Measurements from ENCODE around the gene TBC1D5. TPM values are rescaled to one million over a fixed set of nuclear protein-coding genes. Genes with fewer than 3 reads are reported as not detected.

TBC1D5 gene
- total RNA-seq, 1 experiment from 2014 or later: 30.4 TPM

- no peak overlapping the region for H3K27ac ChIP-seq (ENCODE audit: low read length)
- no TSS peak for BruUV-seq (replicated peaks)
- no peaks in the 10 kb centered on the region for H3K4me1 ChIP-seq (ENCODE audit: control insufficient read depth, insufficient read depth, low read length)
- ChIA-PET POLR2A (no interaction called here), CTCF (no interaction called here)
- no peaks in the 10 kb centered on the region for H3K9me3 ChIP-seq (ENCODE audit: control insufficient read depth, insufficient read depth, low read depth, low read length)
- in situ Hi-C loops (cut with HindIII; ENCODE audit: low pct_unique_long_range_greater_than_20kb, low sequenced_read_pairs): no loop called here
- H3K36me3 ChIP-seq (ENCODE audit: control insufficient read depth, insufficient read depth, low read length): no peaks in the 10 kb centered on the region
- H3K27me3 ChIP-seq (ENCODE audit: control insufficient read depth, insufficient read depth, low read length): no peaks in the 10 kb centered on the region
- intact Hi-C loops (cut with micrococcal nuclease; ENCODE audit: unreplicated experiment): no loop called here
- TF ChIP-seq POLR2AphosphoS5 (IDR thresholded peaks at IDR 0.05; ENCODE audit: low read depth, low read length): no peak
- no peak for TF ChIP-seq TCF7L2 (IDR thresholded peaks at IDR 0.05; ENCODE audit: low read depth, low read length)
- TF ChIP-seq SIN3A (IDR thresholded peaks at IDR 0.05; ENCODE audit: borderline replicate concordance, insufficient read depth, low read depth, low read length): no peak
- no peak for TF ChIP-seq REST (IDR thresholded peaks at IDR 0.05; ENCODE audit: insufficient read depth in 1 of 2, low read depth in 2 of 2, low read length in 1 of 2)
- no peak for TF ChIP-seq CTCF (IDR thresholded peaks at IDR 0.05)
- DNase-seq (ENCODE audit: low read depth, low spot score): no peak
- no peak for ATAC-seq
- no peak overlapping the region for H3K4me3 ChIP-seq (ENCODE audit: low read depth in 2 of 2, low read length in 2 of 2)
Observed at GRCh38 chr3:17387108-17387507, 355.3 kb downstream of the TBC1D5 start.

GRCh38 chr3:17386432-17386831, 356.0 kb downstream of the TBC1D5 start:
- ChIA-PET CTCF (no interaction called here), POLR2A (no interaction called here)
- no peak overlapping the region for H3K27ac ChIP-seq (ENCODE audit: low read length)
- no peaks in the 10 kb centered on the region for H3K27me3 ChIP-seq (ENCODE audit: control insufficient read depth, insufficient read depth, low read length)
- no peak for TF ChIP-seq TCF7L2 (IDR thresholded peaks at IDR 0.05; ENCODE audit: low read depth, low read length)
- no peak for TF ChIP-seq SIN3A (IDR thresholded peaks at IDR 0.05; ENCODE audit: borderline replicate concordance, insufficient read depth, low read depth, low read length)
- no peak for TF ChIP-seq POLR2AphosphoS5 (IDR thresholded peaks at IDR 0.05; ENCODE audit: low read depth, low read length)
- no peak for TF ChIP-seq CTCF (IDR thresholded peaks at IDR 0.05)
- TF ChIP-seq REST (IDR thresholded peaks at IDR 0.05; ENCODE audit: insufficient read depth in 1 of 2, low read depth in 2 of 2, low read length in 1 of 2): no peak
- BruUV-seq (replicated peaks): no TSS peak
- DNase-seq (ENCODE audit: low read depth, low spot score): no peak
- no peaks in the 10 kb centered on the region for H3K36me3 ChIP-seq (ENCODE audit: control insufficient read depth, insufficient read depth, low read length)
- ATAC-seq: no peak
- H3K9me3 ChIP-seq (ENCODE audit: control insufficient read depth, insufficient read depth, low read depth, low read length): no peaks in the 10 kb centered on the region
- intact Hi-C loops (cut with micrococcal nuclease; ENCODE audit: unreplicated experiment): no loop called here
- H3K4me3 ChIP-seq (ENCODE audit: low read depth in 2 of 2, low read length in 2 of 2): no peak overlapping the region
- in situ Hi-C loops (cut with HindIII; ENCODE audit: low pct_unique_long_range_greater_than_20kb, low sequenced_read_pairs): no loop called here
- H3K4me1 ChIP-seq (ENCODE audit: control insufficient read depth, insufficient read depth, low read length): no peaks in the 10 kb centered on the region

All from Panc1 (cell line).